PFSK-1 (cell line): Measurements from ENCODE around the gene PCNT.

Source experiments
- FOXP2 ChIP-seq: optimal IDR thresholded peaks from 2 replicates; pipeline ENCODE3; 2011; ENCODE audit warnings: borderline replicate concordance, control low read depth, inconsistent platforms; ENCODE audit not compliant: insufficient read depth; ENCODE audit errors: extremely low read length, extremely low read depth
- POLR2AphosphoS5 ChIP-seq: IDR thresholded peaks from 2 replicates; pipeline ENCODE4 v1.6.1; 2012; ENCODE audit warnings: low read depth, mild to moderate bottlenecking, control low read depth, low read length, moderate library complexity
- REST ChIP-seq, 2 experiments: IDR thresholded peaks; 2 replicates each; pipeline versions ENCODE4 v1.6.1 to v1.8.0; 2011 to 2012; ENCODE audit warnings: low read depth in 2 of 2, low read length in 2 of 2, control low read depth in 1 of 2, inconsistent platforms in 1 of 2, mild to moderate bottlenecking in 1 of 2, moderate library complexity in 1 of 2; ENCODE audit not compliant: insufficient read depth in 1 of 2
- SIN3A ChIP-seq: IDR thresholded peaks from 2 replicates; pipeline ENCODE4 v1.6.1; 2012; ENCODE audit warnings: mild to moderate bottlenecking, low read length, moderate library complexity, borderline replicate concordance; ENCODE audit not compliant: insufficient read depth
- TAF1 ChIP-seq: IDR thresholded peaks from 2 replicates; pipeline ENCODE4 v1.6.1; 2012; ENCODE audit warnings: low read length, control low read depth, borderline replicate concordance; ENCODE audit not compliant: insufficient read depth

Gene PCNT

GRCh38 chr21:46401186-46401910 is 77.4 kb downstream of the PCNT start:
- TF ChIP-seq TAF1 (no peak), SIN3A (no peak), FOXP2 (no peak), REST (IDR thresholded peaks at IDR 0.05; ENCODE audit: insufficient read depth in 1 of 2, low read depth in 2 of 2, low read length in 2 of 2) (no peak)

DNA sequence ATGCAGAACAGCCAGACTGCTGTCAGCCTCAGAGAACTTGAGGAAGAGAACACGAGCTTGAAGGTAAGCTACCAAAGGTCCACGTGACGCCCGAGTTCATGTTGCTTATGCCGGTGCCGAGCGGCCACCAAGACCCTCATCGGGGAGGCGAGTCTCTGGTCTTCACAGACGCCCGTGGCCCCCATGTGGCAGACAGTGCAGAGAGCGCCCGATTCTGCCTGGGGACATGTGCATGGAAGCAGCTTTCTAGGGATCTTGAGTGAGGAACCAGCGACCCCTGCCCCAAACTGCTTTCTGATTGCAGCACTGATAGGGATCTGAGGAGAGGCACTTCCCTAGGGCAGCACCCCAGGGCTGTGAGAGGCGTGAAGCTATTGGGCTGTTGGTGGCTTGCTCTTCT is 78.5 kb downstream of the PCNT start:
- TF ChIP-seq SIN3A (no peak), POLR2AphosphoS5 (no peak), REST (IDR thresholded peaks at IDR 0.05; ENCODE audit: insufficient read depth in 1 of 2, low read depth in 2 of 2, low read length in 2 of 2) (no peak), FOXP2 (no peak), TAF1 (no peak)

DNA sequence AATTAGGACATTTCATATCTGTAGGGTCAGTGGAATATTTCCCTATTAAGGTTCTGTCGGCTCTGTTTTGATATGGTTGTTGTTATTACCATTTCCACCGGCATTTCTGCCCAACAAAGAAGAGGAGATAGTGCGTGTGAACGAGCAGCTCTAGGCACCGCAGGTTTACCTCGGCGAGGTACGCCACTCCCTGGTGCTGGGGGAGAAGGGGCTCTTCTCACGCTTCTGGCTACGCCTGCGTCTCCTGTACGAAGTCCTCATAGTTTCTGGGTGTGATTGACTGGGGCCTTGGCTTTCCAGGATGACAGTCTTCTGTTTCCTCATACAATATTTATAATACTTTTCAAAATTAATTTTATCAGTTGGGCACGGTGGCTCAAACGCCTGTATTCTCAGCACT is 80.3 kb downstream of the PCNT start:
- TF ChIP-seq TAF1 (no peak), REST (IDR thresholded peaks at IDR 0.05; ENCODE audit: insufficient read depth in 1 of 2, low read depth in 2 of 2, low read length in 2 of 2) (no peak), POLR2AphosphoS5 (no peak), FOXP2 (no peak), SIN3A (no peak)

DNA sequence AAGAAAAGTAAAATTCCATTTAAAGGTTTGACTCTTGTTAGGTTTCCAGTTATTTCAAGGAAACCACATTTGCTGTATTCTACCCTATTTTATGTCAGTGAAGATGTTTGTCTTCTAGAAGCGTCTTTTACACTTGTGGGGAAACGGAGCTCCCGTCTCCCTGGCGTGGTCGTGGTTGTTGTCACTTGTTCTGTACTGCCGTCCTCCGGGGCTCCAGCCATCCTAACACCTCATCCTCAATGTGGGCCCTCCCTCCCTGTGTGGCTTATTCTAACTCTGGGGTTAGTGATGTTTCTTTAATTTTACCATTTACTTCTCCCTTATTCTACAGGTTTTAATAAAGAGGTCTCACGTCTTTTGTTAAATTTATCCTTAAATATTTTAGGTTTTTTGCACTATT is 82.0 kb downstream of the PCNT start:
- TF ChIP-seq TAF1 (no peak), POLR2AphosphoS5 (no peak), FOXP2 (no peak), SIN3A (no peak), REST (IDR thresholded peaks at IDR 0.05; ENCODE audit: insufficient read depth in 1 of 2, low read depth in 2 of 2, low read length in 2 of 2) (no peak)

- TF ChIP-seq REST (IDR thresholded peaks at IDR 0.05; ENCODE audit: insufficient read depth in 1 of 2, low read depth in 2 of 2, low read length in 2 of 2), result no peak
- TF ChIP-seq FOXP2, result no peak
- no peak for TF ChIP-seq POLR2AphosphoS5
- no peak for TF ChIP-seq SIN3A
- TF ChIP-seq TAF1, result no peak
These were observed 85.9 kb downstream of the PCNT start for GRCh38 chr21:46409641-46410406.
